SK-N-MC (cell line): Measurements from ENCODE around the gene PDE1C.
A peak's percentile ranks its signal among the peaks of the same experiment; 100 is the strongest.

Experiments used
- DNase-seq: peaks from one replicate; pipeline ENCODE4 v3.0.0-alpha.2; 2011; ENCODE audit warnings: low read depth, low spot score
- H3K27ac ChIP-seq: fragments of 200-600 bp; sonication (generic); 2 replicates; pipeline ENCODE4 v1.5.1; 2016; ENCODE audit warnings: mixed run types
- H3K36me3 ChIP-seq: fragments of 200-600 bp; sonication (generic); 2 replicates; pipeline ENCODE4 v1.6.1; 2017; ENCODE audit warnings: antibody characterized with exemption, low read length, mixed read lengths; ENCODE audit not compliant: insufficient read depth
- H3K4me3 ChIP-seq: fragments of 200-600 bp; sonication (generic); 2 replicates; pipeline ENCODE4 v1.5.1; 2016
- H3K9ac ChIP-seq: fragments of 200-600 bp; sonication (generic); 2 replicates; pipeline ENCODE4 v1.8.0; 2017; ENCODE audit warnings: mixed run types, mixed read lengths; ENCODE audit not compliant: insufficient read length
- H3K9me3 ChIP-seq: fragments of 200-600 bp; sonication (generic); 2 replicates; pipeline ENCODE4 v1.6.1; 2017; ENCODE audit warnings: low read depth, mild to moderate bottlenecking, antibody characterized with exemption, low read length, moderate library complexity, mixed read lengths
- EZH2 ChIP-seq: fragments of 200-600 bp; sonication (generic); IDR thresholded peaks from one replicate; pipeline ENCODE4 v1.6.1; 2017; ENCODE audit warnings: antibody characterized with exemption
- FOXP2 ChIP-seq: optimal IDR thresholded peaks from 2 replicates; pipeline ENCODE3; 2011; ENCODE audit warnings: mild to moderate bottlenecking, moderate library complexity; ENCODE audit not compliant: insufficient read depth; ENCODE audit errors: extremely low read length, control extremely low read depth
- POLR2AphosphoS5 ChIP-seq: IDR thresholded peaks from 2 replicates; pipeline ENCODE4 v1.6.1; 2012; ENCODE audit warnings: mild to moderate bottlenecking, low read depth, low read length, borderline replicate concordance

The PDE1C gene

GRCh38 chr7:31896925-31897324, 173.3 kb downstream of the PDE1C start:
- Histone ChIP-seq H3K9ac (no peak overlapping the region), H3K9me3 (no peaks in the 10 kb centered on the region), H3K4me3 (no peak overlapping the region), H3K36me3 (no peaks in the 10 kb centered on the region), H3K27ac (no peak overlapping the region)
- no peak for TF ChIP-seq EZH2
- TF ChIP-seq POLR2AphosphoS5: no peak
- TF ChIP-seq FOXP2: no peak
- DNase-seq: no peak

DNA sequence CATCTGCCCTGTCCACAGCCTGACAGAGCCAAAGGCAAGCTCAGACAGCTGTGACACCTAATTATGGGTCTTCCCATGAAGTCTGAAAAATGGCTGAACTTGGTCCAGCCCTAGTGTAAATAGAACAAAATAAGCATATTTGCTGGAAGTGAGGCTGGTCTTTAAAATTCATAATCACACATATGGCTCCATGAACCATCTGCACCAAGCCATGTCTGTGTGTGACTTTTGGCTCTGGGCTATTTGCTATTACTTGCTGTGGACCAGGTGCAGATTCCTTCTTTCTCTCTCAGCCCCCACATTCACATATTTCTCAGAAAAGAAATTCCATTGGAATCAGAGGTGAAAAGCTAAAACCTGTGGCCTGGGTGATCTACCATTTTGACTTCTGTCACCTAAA, 175.9 kb downstream of the PDE1C start:
- TF ChIP-seq POLR2AphosphoS5 (no peak), EZH2 (no peak), FOXP2 (no peak)
- H3K27ac ChIP-seq: no peak overlapping the region

GRCh38 chr7:31893365-31893764, 176.8 kb downstream of the PDE1C start:
- TF ChIP-seq POLR2AphosphoS5 (no peak), EZH2 (no peak), FOXP2 (no peak)
- Histone ChIP-seq H3K27ac (no peak overlapping the region), H3K9ac (no peak overlapping the region), H3K9me3 (no peaks in the 10 kb centered on the region), H3K4me3 (no peak overlapping the region), H3K36me3 (no peaks in the 10 kb centered on the region)
- DNase-seq: no peak

More for the DNA sequence above, 175.9 kb downstream of the PDE1C start:
- Histone ChIP-seq H3K9me3 (no peaks in the 10 kb centered on the region), H3K36me3 (no peaks in the 10 kb centered on the region), H3K4me3 (no peak overlapping the region), H3K9ac (no peak overlapping the region)
- DNase-seq: no peak

- H3K4me3 ChIP-seq: peak overlapping the region; percentile 31
- peak overlapping the region; percentile 47; the same call in 1 of the 2 replicates for H3K27ac ChIP-seq
- H3K36me3 ChIP-seq: no peaks in the 10 kb centered on the region
- no peak overlapping the region for H3K9ac ChIP-seq
- H3K9me3 ChIP-seq: no peaks in the 10 kb centered on the region
- no peak for DNase-seq
- no peak for TF ChIP-seq FOXP2
- no peak for TF ChIP-seq EZH2
- no peak for TF ChIP-seq POLR2AphosphoS5
These were observed 177.9 kb downstream of the PDE1C start for GRCh38 chr7:31892099-31892829.

GRCh38 chr7:31890766-31891165, 179.4 kb downstream of the PDE1C start:
- Histone ChIP-seq H3K9ac (no peak overlapping the region), H3K36me3 (no peaks in the 10 kb centered on the region), H3K27ac (no peak overlapping the region), H3K9me3 (no peaks in the 10 kb centered on the region), H3K4me3 (no peak overlapping the region)
- DNase-seq: no peak
- TF ChIP-seq EZH2: no peak
- TF ChIP-seq FOXP2: no peak
- TF ChIP-seq POLR2AphosphoS5: no peak

DNA sequence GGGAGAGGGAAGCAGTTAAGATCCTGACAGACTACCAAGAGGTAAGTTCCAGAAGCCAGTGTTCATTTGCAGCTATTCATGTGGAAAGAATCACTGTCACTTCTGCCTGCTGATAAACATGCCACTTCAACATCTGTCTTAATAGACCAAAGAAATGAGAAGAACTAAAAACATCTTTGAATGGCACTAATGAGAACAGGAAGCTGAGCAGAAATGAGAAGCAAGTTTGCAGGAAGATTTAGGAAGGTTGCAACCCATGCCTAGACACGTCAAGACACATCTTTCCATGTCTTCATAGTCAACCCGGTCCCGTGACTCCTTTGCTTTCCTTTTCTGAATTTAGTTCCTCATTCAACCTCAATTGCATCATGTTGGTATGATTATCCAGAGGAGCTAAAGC, 180.0 kb downstream of the PDE1C start:
- no peak overlapping the region for H3K27ac ChIP-seq
- no peak overlapping the region for H3K9ac ChIP-seq
- H3K4me3 ChIP-seq: no peak overlapping the region
- H3K36me3 ChIP-seq: no peaks in the 10 kb centered on the region
- no peak for TF ChIP-seq EZH2
- no peak for TF ChIP-seq POLR2AphosphoS5
- no peak for TF ChIP-seq FOXP2
- no peak for DNase-seq
- H3K9me3 ChIP-seq: no peaks in the 10 kb centered on the region

- Histone ChIP-seq H3K9me3 (no peaks in the 10 kb centered on the region), H3K27ac (no peak overlapping the region), H3K4me3 (no peak overlapping the region), H3K36me3 (no peaks in the 10 kb centered on the region), H3K9ac (no peak overlapping the region)
- no peak for TF ChIP-seq FOXP2
- TF ChIP-seq EZH2: no peak
- TF ChIP-seq POLR2AphosphoS5: no peak
- DNase-seq: no peak
These were observed 183.2 kb downstream of the PDE1C start for GRCh38 chr7:31887006-31887405.

DNA sequence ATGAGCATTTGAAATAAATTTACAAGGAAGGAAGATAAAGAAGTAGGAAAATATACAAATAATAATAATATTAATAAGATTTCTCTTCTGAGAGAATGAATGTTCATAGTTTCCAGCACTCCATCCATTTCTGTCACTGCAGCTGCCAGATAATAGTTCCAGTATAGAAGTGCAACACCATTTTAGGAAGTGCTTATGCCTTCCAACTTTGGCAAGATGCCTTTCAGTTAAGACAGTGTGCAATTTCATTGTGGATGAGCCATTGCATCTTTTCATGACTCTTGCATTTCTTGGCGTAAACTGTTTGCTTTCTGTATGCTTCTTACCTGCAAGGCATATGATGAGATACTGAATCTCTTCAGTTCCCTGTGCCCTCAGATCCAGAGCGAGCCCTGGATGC, 185.0 kb downstream of the PDE1C start:
- DNase-seq: no peak
- H3K27ac ChIP-seq: no peak overlapping the region
- no peak overlapping the region for H3K9ac ChIP-seq
- H3K4me3 ChIP-seq: no peak overlapping the region
- H3K36me3 ChIP-seq: no peaks in the 10 kb centered on the region
- no peaks in the 10 kb centered on the region for H3K9me3 ChIP-seq
- TF ChIP-seq FOXP2 (no peak), EZH2 (no peak), POLR2AphosphoS5 (no peak)
